ENCODE results near the gene TENM3. TPM values are rescaled to one million over a fixed set of nuclear protein-coding genes. Genes with fewer than 3 reads are reported as not detected.

Gene TENM3
- total and polyA plus RNA-seq, 2 of the 8 experiments (the other 6 are each of a cell fraction or from before 2014, with no cell fraction given) = 36.9 to 69.3 TPM

GRCh38 chr4:182418054-182418734 is 175.0 kb downstream of the TENM3 start:
- Histone ChIP-seq H4K8ac (ENCODE audit: extremely low read depth, insufficient read depth, low read length) (no peak overlapping the region), H3K4me2 (ENCODE audit: insufficient read depth in 1 of 2, low read depth in 2 of 2, low read length in 2 of 2) (no peak overlapping the region), H3K9ac (replicated peaks in 1 of 4; ENCODE audit: extremely low read depth in 1 of 4, low read depth in 3 of 4, low read length in 3 of 4) (no peak overlapping the region), H3K79me1 (ENCODE audit: low read depth, low read length) (no peaks in the 10 kb centered on the region), H3K4me1 (replicated peaks in 1 of 4; ENCODE audit: control insufficient read depth in 3 of 4, insufficient read depth in 4 of 4, low read length in 3 of 4) (peaks cover 0 to 7% (median 1%) of the 10 kb centered on the region in 4 experiments; a peak in 2 of 7 replicates), H3K9me3 (ENCODE audit: insufficient read depth in 2 of 2, low read depth in 1 of 2, low read length in 1 of 2) (peaks cover 3 to 7% of the 10 kb centered on the region in 2 experiments), H3K4ac (replicated peaks; ENCODE audit: insufficient read length, low read depth, low read length) (no peak overlapping the region), H3K27ac (ENCODE audit: low read depth, low read length) (no peak overlapping the region), H2AFZ (ENCODE audit: low read length) (no peak overlapping the region), H3K18ac (ENCODE audit: extremely low read depth, low read length) (no peak overlapping the region; the same call in 1 of the 2 replicates), H2BK120ac (replicated peaks; ENCODE audit: low read depth, low read length) (peak overlapping the region; percentile 48), H3K36me3 (ENCODE audit: control insufficient read depth in 2 of 4, insufficient read depth in 4 of 4, low read length in 3 of 4) (peaks cover 0 to 3% (median 0%) of the 10 kb centered on the region in 4 experiments; a peak in 2 of 8 replicates), H3K14ac (ENCODE audit: insufficient read length) (no peak overlapping the region), H3K23ac (ENCODE audit: insufficient read length) (no peak overlapping the region), H3K79me2 (ENCODE audit: control insufficient read depth in 1 of 2, insufficient read depth in 2 of 2, low read length in 2 of 2) (no peaks in the 10 kb centered on the region), H3K56ac (replicated peaks; ENCODE audit: insufficient read length, low read depth, low read length) (no peak overlapping the region), H3K4me3 (ENCODE audit: extremely low read depth in 1 of 4, insufficient read depth in 2 of 4, low read depth in 3 of 4, low read length in 4 of 4) (no peak overlapping the region), H3K27me3 (replicated peaks in 1 of 4; ENCODE audit: control insufficient read depth in 3 of 4, extremely low read depth in 1 of 4, insufficient read depth in 3 of 4, low read length in 3 of 4) (no peaks in the 10 kb centered on the region), H4K20me1 (replicated peaks in 1 of 2; ENCODE audit: control insufficient read depth in 1 of 2, insufficient read depth in 2 of 2, low read length in 2 of 2) (no peaks in the 10 kb centered on the region), H3K23me2 (ENCODE audit: low read depth, low read length) (no peaks in the 10 kb centered on the region), H2AK5ac (ENCODE audit: low read depth, low read length) (peak overlapping the region; percentile 24; the same call in 1 of the 2 replicates), H2BK15ac (ENCODE audit: low read length) (no peak overlapping the region), H4K91ac (replicated peaks; ENCODE audit: insufficient read length, low read length) (no peak overlapping the region), H2BK12ac (ENCODE audit: low read depth, low read length) (peak overlapping the region; percentile 75; the same call in 1 of the 2 replicates), H2BK20ac (ENCODE audit: low read length) (no peak overlapping the region), H4K5ac (ENCODE audit: insufficient read length, low read depth, low read length) (peak overlapping the region; percentile 59), H2BK5ac (ENCODE audit: low read depth, low read length) (no peak overlapping the region)
- TF ChIP-seq CTBP2 (IDR thresholded peaks at IDR 0.05; ENCODE audit: borderline replicate concordance, insufficient read depth, insufficient read length, low read length) (no peak), SRF (IDR thresholded peaks at IDR 0.05; ENCODE audit: low read depth, low read length) (no peak), ATF3 (IDR thresholded peaks at IDR 0.05; ENCODE audit: insufficient read depth, low read depth, low read length) (no peak), GABPA (IDR thresholded peaks at IDR 0.05; ENCODE audit: borderline replicate concordance, insufficient read depth, low read length) (no peak), BACH1 (IDR thresholded peaks at IDR 0.05; ENCODE audit: low read length) (no peak)
- ChIA-PET CTCF (ENCODE audit: partially characterized antibody) (no interaction called here), POLR2A (ENCODE audit: partially characterized antibody) (no interaction called here)
- WGBS, 2 experiments (ENCODE audit: extremely low coverage in 1 of 2, insufficient coverage in 1 of 2, insufficient read length in 1 of 2, insufficient replicate concordance in 2 of 2, low coverage in 1 of 2, low lambda C conversion rate in 2 of 2, missing lambda C conversion rate in 1 of 2) = 95% methylated on average over 9 of the region's 9 CpGs; no CpG with 5 or more reads in 1 of the 2 experiments
- DNase-seq (ENCODE audit: low read depth in 1 of 2, low spot score in 2 of 2) = no peak
- no peak for FAIRE-seq
